ENCODE measurements around the gene RNGTT. TPM values are rescaled to one million over a fixed set of nuclear protein-coding genes. Genes with fewer than 3 reads are reported as not detected.

RNGTT gene
- total RNA-seq, 2 experiments from 2014 or later = 11.6 to 12.4 TPM

DNA sequence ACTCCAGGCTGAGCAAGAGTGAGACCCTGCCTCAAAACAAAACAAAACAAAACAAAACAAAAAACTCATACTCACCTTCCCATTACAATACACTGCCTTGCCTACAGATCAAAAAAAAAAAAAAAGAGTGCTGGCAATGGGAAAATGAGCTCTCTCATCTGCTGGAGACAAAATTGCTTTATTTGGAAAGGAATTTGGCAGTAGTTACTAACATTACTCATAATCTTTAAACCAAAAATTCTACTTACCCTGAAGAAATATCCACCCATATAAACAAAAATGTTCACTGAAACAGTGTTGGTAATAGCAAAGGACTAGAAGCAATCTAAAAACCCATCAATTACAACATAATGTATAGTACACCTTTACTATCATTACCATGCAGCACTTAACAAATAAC lies 120.4 kb downstream of the RNGTT start:
- POLR2A ChIA-PET = no interaction called here
- Histone ChIP-seq H3K36me3 (ENCODE audit: insufficient read depth, low read length) (peaks cover 10% of the 10 kb centered on the region), H3K9me3 (ENCODE audit: control insufficient read depth in 1 of 2, insufficient read depth in 1 of 2, low read length in 2 of 2) (no peaks in the 10 kb centered on the region), H3K27me3 (ENCODE audit: control insufficient read depth in 1 of 2, insufficient read depth in 2 of 2, low read length in 2 of 2) (no peaks in the 10 kb centered on the region), H3K4me1 (ENCODE audit: insufficient read depth, low read length) (no peaks in the 10 kb centered on the region), H3K4me3 (ENCODE audit: low read length) (no peak overlapping the region), H3K27ac (ENCODE audit: low read depth in 1 of 2, low read length in 2 of 2) (no peak overlapping the region)
- no peak for TF ChIP-seq CTCF (IDR thresholded peaks at IDR 0.05)
- intact Hi-C loops (cut with DNase I, micrococcal nuclease) = no loop called here
- DNase-seq (no peak), ATAC-seq (ENCODE audit: poor library complexity) (no peak)
- peaks cover 88% of the 10 kb centered on the region for H3K36me3 Mint-ChIP-seq (ENCODE audit: low read depth)
- H3K4me1 Mint-ChIP-seq (ENCODE audit: low read depth) = no peaks in the 10 kb centered on the region
- H3K9me3 Mint-ChIP-seq = peaks cover 4% of the 10 kb centered on the region
- no peak overlapping the region for H3K4me3 Mint-ChIP-seq
- no peak overlapping the region for H3K27ac Mint-ChIP-seq
- H3K27me3 Mint-ChIP-seq = no peaks in the 10 kb centered on the region
- CTCF ChIA-PET = interaction anchor here (0.7 kb wide), 1 partner anchor 15 kb away, joined by 3 read pairs; no protein-coding TSS in a partner anchor

- Mint-ChIP-seq H3K27me3 (no peaks in the 10 kb centered on the region), H3K36me3 (ENCODE audit: low read depth) (peaks cover 90% of the 10 kb centered on the region), H3K4me3 (no peak overlapping the region), H3K27ac (no peak overlapping the region), H3K4me1 (ENCODE audit: low read depth) (no peaks in the 10 kb centered on the region), H3K9me3 (peaks cover 6% of the 10 kb centered on the region)
- no peak for ATAC-seq (ENCODE audit: poor library complexity)
- H3K27me3 ChIP-seq (ENCODE audit: control insufficient read depth in 1 of 2, insufficient read depth in 2 of 2, low read length in 2 of 2) = no peaks in the 10 kb centered on the region
- no peak for DNase-seq
- H3K4me1 ChIP-seq (ENCODE audit: insufficient read depth, low read length) = no peaks in the 10 kb centered on the region
- POLR2A ChIA-PET = no interaction called here
- no peaks in the 10 kb centered on the region for H3K9me3 ChIP-seq (ENCODE audit: control insufficient read depth in 1 of 2, insufficient read depth in 1 of 2, low read length in 2 of 2)
- TF ChIP-seq CTCF (IDR thresholded peaks at IDR 0.05) = no peak
- intact Hi-C loops (cut with DNase I, micrococcal nuclease) = no loop called here
- CTCF ChIA-PET = no interaction called here
- H3K4me3 ChIP-seq (ENCODE audit: low read length) = no peak overlapping the region
- H3K27ac ChIP-seq (ENCODE audit: low read depth in 1 of 2, low read length in 2 of 2) = no peak overlapping the region
- peaks cover 10% of the 10 kb centered on the region for H3K36me3 ChIP-seq (ENCODE audit: insufficient read depth, low read length)
These were observed 121.1 kb downstream of the RNGTT start for GRCh38 chr6:88842320-88842719.

DNA sequence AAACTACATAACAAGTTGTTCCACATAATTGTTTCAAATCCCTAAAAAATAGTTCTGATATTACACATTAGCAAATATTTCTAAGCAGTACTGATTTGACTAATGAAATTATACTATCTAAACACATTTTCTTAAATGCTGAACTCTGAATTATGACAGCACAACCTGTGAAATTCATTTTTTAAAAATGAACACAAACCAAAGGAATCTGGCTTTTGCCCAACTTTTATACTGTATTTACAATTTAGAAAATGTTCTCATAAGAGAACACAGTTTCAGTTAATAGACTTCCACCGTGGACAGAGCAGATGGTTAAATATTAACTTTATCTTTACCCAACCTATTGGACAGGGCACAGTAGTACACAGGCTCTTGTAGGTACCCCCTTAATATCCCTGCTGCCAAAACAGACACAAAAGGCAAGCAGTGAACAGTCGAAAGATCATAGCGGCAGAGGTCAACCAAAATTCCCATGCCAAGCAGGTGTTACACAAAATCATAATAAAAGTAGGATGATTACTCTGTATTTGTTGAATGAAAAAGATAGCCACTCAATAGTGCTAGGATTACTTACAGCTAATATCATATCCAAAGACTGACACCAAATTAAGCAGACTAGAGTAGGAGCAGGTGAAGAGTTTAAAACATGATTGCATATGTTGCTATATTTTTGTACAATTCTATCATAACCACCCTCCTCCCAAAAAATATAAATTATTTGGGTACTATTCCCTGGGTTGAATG lies 122.5 kb downstream of the RNGTT start:
- peaks cover 93% of the 10 kb centered on the region for H3K36me3 Mint-ChIP-seq (ENCODE audit: low read depth)
- Histone ChIP-seq H3K4me1 (ENCODE audit: insufficient read depth, low read length) (no peaks in the 10 kb centered on the region), H3K4me3 (ENCODE audit: low read length) (no peak overlapping the region), H3K36me3 (ENCODE audit: insufficient read depth, low read length) (peaks cover 15% of the 10 kb centered on the region), H3K27ac (ENCODE audit: low read depth in 1 of 2, low read length in 2 of 2) (no peak overlapping the region), H3K27me3 (ENCODE audit: control insufficient read depth in 1 of 2, insufficient read depth in 2 of 2, low read length in 2 of 2) (no peaks in the 10 kb centered on the region), H3K9me3 (ENCODE audit: control insufficient read depth in 1 of 2, insufficient read depth in 1 of 2, low read length in 2 of 2) (peaks cover 9 to 11% of the 10 kb centered on the region in 2 experiments)
- intact Hi-C loops (cut with DNase I, micrococcal nuclease) = no loop called here
- ChIA-PET POLR2A (no interaction called here), CTCF (no interaction called here)
- DNase-seq (no peak), ATAC-seq (ENCODE audit: poor library complexity) (no peak)
- no peak overlapping the region for H3K27ac Mint-ChIP-seq
- TF ChIP-seq CTCF (IDR thresholded peaks at IDR 0.05) = no peak
- H3K9me3 Mint-ChIP-seq = peaks cover 6% of the 10 kb centered on the region
- no peak overlapping the region for H3K4me3 Mint-ChIP-seq
- no peaks in the 10 kb centered on the region for H3K4me1 Mint-ChIP-seq (ENCODE audit: low read depth)
- H3K27me3 Mint-ChIP-seq = no peaks in the 10 kb centered on the region

All from CD4-positive, alpha-beta T cell (primary cell).